C4-2B (cell line): Measurements from ENCODE around the gene SAMHD1.

Experiments used
- ZFX ChIP-seq: fragments of 450-650 bp; IDR thresholded peaks from 2 replicates; pipeline ENCODE4 v1.6.1; 2017
- TF ChIP-seq, protein P1 (sequence below): fragments of 450-650 bp; conservative IDR thresholded peaks from 2 replicates; pipeline ENCODE4 v1.5.1; 2017; ENCODE audit warnings: mild to moderate bottlenecking

DNA sequence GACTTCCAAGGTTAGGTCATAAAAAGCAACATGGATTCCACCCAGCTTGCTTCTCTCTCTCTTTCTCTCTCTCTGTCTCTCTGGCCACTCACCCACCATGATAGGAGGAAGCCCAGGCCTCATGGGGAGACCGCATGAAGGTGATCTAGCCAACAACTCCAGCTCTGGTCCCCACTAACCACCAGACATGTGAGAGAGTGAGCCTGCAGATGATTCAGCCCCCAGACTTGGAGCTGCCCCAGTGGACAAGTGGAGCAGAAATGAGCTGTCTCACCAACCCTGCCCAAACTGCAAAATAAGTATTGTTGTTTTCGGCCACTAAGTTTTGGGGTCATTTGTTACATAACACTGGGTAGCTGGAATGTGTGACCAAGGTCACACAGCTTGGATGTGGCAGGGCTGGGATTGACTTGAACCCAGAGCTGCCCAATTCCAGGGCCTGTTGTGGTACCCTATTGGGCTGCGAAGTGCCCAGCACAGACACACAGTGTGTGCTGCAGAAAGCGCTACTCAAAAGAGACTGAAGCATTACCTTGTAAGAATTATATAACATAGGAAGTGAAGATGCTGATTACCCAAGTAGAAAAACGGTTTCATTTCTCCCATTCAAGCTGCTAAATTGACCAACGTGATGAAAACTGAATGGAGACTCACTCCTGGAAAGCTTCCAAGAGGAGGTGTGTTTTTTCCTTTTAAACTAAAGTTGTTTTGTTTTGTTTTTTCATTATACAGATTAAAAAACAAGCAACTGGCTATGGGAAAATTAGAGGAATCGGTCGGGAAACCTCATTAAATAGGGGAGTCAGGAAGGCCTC, 84.6 kb downstream of the SAMHD1 start:
- TF ChIP-seq, protein P1, sequence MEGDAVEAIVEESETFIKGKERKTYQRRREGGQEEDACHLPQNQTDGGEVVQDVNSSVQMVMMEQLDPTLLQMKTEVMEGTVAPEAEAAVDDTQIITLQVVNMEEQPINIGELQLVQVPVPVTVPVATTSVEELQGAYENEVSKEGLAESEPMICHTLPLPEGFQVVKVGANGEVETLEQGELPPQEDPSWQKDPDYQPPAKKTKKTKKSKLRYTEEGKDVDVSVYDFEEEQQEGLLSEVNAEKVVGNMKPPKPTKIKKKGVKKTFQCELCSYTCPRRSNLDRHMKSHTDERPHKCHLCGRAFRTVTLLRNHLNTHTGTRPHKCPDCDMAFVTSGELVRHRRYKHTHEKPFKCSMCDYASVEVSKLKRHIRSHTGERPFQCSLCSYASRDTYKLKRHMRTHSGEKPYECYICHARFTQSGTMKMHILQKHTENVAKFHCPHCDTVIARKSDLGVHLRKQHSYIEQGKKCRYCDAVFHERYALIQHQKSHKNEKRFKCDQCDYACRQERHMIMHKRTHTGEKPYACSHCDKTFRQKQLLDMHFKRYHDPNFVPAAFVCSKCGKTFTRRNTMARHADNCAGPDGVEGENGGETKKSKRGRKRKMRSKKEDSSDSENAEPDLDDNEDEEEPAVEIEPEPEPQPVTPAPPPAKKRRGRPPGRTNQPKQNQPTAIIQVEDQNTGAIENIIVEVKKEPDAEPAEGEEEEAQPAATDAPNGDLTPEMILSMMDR = no peak
- no peak for TF ChIP-seq ZFX
